Erythroblast (primary cell): Measurements from ENCODE around the gene IL22.

Source experiments
- DNase-seq, 2 experiments: peaks; one replicate each; lab custom pipeline; 2025; lab: John Stamatoyannopoulos, UW
- GATA1 ChIP-seq: IDR thresholded peaks from 2 replicates; pipeline ENCODE4 v1.6.1; 2011; ENCODE audit warnings: low read depth, mild to moderate bottlenecking, control low read depth, low read length, moderate library complexity
- POLR2A ChIP-seq: IDR thresholded peaks from 2 replicates; pipeline ENCODE4 v1.6.1; 2011; ENCODE audit warnings: mild to moderate bottlenecking, low read length

IL22 gene

DNA sequence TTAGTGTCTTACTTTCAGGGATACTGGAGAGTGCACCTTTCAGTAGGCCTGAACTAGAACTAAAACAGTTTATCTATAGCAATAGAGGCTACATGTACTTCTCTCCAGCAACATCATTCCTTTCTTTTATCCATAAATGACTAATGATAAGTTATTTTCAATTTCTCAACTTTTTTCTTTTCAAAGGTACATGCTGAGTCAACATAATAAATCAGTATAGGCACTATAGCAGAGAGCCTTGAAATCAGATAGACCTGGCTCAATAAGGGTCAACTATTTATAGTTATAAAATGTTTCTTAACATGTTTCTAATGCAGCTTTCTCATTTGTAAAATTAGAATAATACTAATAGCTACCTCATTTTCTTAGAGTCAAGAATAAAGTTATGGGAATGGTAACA is 5.6 kb downstream of the IL22 start:
- TF ChIP-seq POLR2A, result no peak
- no peak for TF ChIP-seq GATA1

DNA sequence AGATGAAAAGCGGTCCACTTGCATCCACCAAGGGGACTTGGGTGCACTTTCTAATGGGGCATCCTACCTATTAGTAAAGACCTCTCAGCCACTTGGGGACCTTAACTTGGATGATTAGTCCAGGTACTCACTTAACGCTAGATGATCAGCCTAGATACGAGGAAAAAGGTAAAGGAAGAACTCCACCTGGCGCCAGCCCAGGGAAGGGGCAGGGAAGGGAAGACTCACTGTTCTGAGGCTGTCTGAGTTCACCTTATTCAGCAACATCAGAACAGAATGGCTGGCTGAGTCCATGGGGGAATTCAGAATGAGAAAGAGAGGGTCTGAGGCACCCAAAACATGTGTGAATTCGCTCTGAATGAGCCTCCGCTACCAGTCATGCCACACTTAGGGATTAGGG is 7.1 kb downstream of the IL22 start:
- TF ChIP-seq GATA1 (no peak), POLR2A (no peak)
- DNase-seq, result no peak

More for the DNA sequence above, 5.6 kb downstream of the IL22 start:
- no peak for DNase-seq

DNA sequence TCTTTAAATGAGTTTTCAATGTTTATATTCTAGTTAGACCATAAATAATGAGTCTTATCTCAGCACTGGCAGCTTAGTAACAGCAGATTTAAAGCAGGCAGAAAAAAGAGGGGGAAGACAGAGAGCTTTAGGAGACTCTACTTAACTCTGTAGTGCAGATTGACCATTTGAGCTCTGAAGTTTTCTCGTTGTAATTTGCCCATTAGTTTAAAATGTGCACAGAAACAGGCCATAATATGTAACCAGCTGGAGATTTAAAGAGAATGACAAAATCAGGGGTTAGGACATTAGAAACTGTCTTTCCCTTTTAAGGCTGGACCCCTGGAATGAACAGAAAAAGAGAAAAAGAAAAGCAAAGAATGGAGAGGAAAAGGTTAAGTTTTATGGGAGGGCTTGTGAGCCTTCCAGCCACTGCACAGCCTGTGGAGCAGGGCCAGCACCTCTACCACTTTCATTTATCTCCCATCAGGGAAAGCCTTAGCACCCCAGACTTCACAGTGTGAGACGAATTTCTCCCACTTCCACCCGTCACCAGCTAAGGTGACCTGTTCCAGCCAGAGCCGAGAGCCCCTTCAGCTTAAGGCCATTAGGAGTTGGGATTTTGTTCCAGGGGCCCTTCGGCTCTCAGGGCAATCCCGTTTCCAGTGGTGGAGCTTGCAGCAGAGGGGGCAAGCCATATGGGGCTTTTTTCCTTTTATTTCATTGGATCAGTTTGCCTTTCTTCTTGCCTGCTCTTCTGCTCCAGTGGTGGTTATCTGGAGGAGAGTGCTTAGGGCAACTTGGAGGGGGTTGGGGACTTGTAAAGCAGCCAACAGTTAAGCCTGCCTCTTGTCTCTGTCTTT is 8.0 kb downstream of the IL22 start:
- TF ChIP-seq POLR2A (no peak), GATA1 (no peak)
- DNase-seq, result no peak

GRCh38 chr12:68242777-68243176 is 10.6 kb downstream of the IL22 start:
- no peak for DNase-seq
- TF ChIP-seq GATA1 (no peak), POLR2A (no peak)

DNA sequence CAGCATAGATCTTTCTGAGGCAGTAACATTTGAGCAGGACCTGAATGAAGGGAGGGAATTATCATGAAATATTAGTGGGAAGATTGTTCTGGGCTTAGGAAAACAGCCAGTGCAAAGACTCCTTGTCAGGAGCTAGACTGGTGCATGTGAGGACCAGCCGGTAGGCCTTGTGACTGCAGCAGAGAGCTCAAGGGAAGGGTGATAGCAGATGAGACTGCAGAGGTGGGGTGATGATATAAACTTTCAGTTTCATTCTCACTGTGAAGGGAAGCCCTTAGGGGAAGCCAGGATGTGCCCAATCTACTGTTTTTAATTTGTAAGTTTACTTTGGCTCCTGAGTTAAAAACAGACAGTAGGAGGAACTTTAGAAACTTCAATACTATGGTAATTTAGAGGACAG is 12.4 kb downstream of the IL22 start:
- no peak for TF ChIP-seq GATA1
- no peak for TF ChIP-seq POLR2A

GRCh38 chr12:68240079-68240478 is 13.3 kb downstream of the IL22 start:
- peak; percentile 12 to 41 for DNase-seq
- TF ChIP-seq GATA1 (no peak), POLR2A (no peak)

More for the DNA sequence above, 12.4 kb downstream of the IL22 start:
- DNase-seq, result peak; percentile 63 to 65

DNA sequence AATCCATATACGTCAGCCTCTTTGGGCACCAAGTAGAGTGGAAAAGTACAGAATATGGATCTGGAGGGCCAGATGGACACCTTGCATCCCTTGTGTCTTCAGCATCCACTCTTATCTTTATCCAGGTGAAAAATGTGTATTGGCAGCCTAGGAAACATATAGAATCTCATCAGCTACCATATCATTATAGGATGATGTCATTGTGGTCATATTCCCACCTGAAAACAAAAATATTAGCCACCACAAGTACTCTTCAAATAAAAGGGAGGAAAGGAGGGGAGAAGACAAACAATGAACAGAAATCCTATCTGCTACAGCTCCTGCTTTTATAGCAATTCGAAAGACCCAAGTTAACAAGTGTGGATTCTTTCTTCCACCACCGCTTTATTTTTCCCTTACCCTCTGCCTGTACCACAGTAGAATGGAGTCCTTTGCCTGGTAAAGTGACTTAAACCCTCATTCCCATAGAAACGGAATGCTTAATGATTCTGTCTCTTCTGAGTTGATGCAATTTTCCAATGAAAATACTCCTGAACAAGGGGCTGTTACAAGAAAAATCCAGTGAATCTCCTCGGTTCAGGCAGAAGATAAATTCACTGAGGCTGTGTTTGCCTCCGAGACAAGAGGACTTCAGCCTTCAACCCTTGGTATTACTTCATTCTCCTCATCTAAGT is 14.0 kb downstream of the IL22 start:
- TF ChIP-seq GATA1 (no peak), POLR2A (no peak)
- no peak for DNase-seq

GRCh38 chr12:68237619-68238018 is 15.8 kb downstream of the IL22 start:
- no peak for TF ChIP-seq GATA1
- TF ChIP-seq POLR2A, result no peak
- DNase-seq, result no peak

DNA sequence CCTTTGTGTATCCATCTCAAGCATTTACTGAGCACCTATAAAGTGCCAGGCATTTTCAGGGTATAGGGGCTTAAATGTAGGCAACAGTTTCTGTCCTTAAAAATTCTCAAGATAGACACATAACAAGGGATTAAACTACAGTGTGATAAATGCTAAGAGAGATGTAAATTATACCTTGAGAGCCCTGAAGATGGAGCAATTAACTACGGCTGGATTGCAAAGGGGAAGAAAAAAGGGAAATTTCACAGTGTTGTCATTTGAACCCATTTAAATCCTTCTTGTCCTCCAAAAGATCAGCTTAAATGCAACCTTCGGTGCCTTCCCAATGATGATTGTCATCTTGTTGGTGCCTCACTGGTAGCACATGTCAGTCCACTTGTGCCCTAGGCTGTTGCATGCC is 16.3 kb downstream of the IL22 start:
- peak in 1 of 2 experiments; percentile 26 for DNase-seq
- no peak for TF ChIP-seq GATA1
- TF ChIP-seq POLR2A, result no peak

- no peak for TF ChIP-seq GATA1
- no peak for TF ChIP-seq POLR2A
- DNase-seq, result peak; percentile 71 to 73
Measured at GRCh38 chr12:68236421-68237059, 16.9 kb downstream of the IL22 start.

DNA sequence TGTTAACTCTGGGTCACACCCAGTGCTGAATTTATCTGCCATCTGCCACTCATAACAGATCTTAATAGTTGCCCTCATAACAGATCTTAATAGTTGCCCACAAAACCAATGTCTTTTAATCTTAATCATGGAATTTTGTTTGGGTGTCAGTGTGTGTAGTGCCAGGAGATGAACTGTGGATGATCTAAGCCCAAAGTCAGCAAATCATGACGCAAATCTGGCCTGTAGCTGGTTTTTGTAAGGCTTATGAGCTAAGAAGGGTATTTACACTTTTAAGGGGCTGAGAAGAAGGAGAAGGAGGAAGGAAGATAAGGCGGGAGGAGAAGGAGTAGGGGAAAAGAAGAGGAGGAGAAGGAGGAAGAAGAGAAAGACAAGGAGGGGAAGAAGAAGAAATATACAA is 17.8 kb downstream of the IL22 start:
- no peak for TF ChIP-seq POLR2A
- TF ChIP-seq GATA1, result no peak
- DNase-seq, result no peak

DNA sequence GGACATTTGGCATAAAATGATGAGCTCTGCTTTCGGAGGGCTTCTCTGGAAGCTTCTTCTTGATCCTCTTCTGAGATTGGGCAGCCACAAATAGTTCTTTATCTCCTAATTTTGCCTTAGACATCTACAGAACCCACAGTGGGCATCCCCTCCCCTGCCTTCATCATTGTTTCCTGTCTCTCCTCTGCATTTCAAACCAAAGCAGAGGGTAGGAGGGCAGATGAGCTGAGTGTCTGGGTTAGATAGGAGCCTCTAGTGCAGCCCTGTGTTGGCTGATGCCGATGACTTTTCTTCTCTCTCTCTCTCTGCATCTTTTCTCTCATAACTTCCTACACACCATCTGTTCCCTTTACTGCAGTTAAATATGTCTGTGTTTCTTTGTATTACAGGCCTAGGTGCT is 19.3 kb downstream of the IL22 start:
- no peak for TF ChIP-seq POLR2A
- TF ChIP-seq GATA1, result no peak
- no peak for DNase-seq

- TF ChIP-seq POLR2A (no peak), GATA1 (no peak)
- DNase-seq, result no peak
Measured at GRCh38 chr12:68233498-68233897, 19.9 kb downstream of the IL22 start.

GRCh38 chr12:68231691-68232090 is 21.7 kb downstream of the IL22 start:
- no peak for TF ChIP-seq GATA1
- no peak for TF ChIP-seq POLR2A
- no peak for DNase-seq
